ENCODE data around the gene GPC5.

DNA sequence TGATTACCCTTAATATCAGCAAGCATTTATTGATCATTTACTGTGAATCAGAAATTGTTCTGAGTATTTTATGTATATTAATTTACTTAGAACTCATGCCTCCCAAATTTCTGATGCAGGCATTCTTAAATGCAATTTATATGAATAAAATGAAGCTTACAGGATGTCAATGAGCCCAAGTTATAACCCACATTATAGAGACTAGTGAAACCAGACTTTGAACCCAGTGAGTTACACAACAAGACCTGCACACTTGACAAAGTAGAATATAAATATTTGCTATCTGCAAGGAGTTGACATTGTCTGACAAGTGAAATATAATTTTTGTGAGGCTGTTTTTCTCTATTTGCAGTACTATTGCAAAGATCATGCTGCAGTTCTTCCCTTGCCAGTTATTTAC, 656.0 kb downstream of the GPC5 start:
- TF ChIP-seq FOXA1 (IDR thresholded peaks at IDR 0.05) (no peak), FOXM1 (IDR thresholded peaks at IDR 0.05; ENCODE audit: borderline replicate concordance) (no peak), BHLHE40 (IDR thresholded peaks at IDR 0.05; ENCODE audit: borderline replicate concordance) (no peak), NFRKB (IDR thresholded peaks at IDR 0.05) (no peak), L3MBTL2 (conservative IDR thresholded peaks at IDR 0.05) (no peak), FOXK2 (IDR thresholded peaks at IDR 0.05) (0 out of 2 replicates have a peak, but pooled peaks have one; percentile 9), SUZ12 (IDR thresholded peaks at IDR 0.05) (no peak)

Data from HEK293T (cell line).